ENCODE measurements around the gene BRD4.
A peak's percentile ranks its signal among the peaks of the same experiment; 100 is the strongest.

The BRD4 gene

GRCh38 chr19:15263361-15263985 lies 68.9 kb downstream of the BRD4 start:
- intact Hi-C loops (cut with DNase I; ENCODE audit: low total_unique reads) = loop anchor here (10.0 kb wide), 1 partner anchor 71 kb away; the partner anchor contains the start of gene BRD4
- Histone ChIP-seq H3K4me3 (no peak overlapping the region), H3K27me3 (no peaks in the 10 kb centered on the region), H3K36me3 (peaks cover 54 to 93% (median 79%) of the 10 kb centered on the region in 3 donors), H3K27ac (peak overlapping the region; percentile 67 to 79), H3K4me1 (peaks cover 13 to 56% (median 49%) of the 10 kb centered on the region in 4 donors), H3K9me3 (no peaks in the 10 kb centered on the region)
- TF ChIP-seq CTCF (IDR thresholded peaks at IDR 0.05) = no peak
- no peak for DNase-seq

GRCh38 chr19:15262011-15262410 lies 70.3 kb downstream of the BRD4 start:
- H3K4me3 ChIP-seq = no peak overlapping the region
- no peaks in the 10 kb centered on the region for H3K9me3 ChIP-seq
- peak overlapping the region; percentile 5 to 50 for H3K27ac ChIP-seq
- no peak for TF ChIP-seq CTCF (IDR thresholded peaks at IDR 0.05)
- peaks cover 65 to 95% (median 82%) of the 10 kb centered on the region in 3 donors for H3K36me3 ChIP-seq
- intact Hi-C loops (cut with DNase I; ENCODE audit: low total_unique reads) = loop anchor here (10.0 kb wide), 1 partner anchor 73 kb away; the partner anchor contains the start of gene BRD4
- peaks cover 13 to 41% (median 36%) of the 10 kb centered on the region in 4 donors for H3K4me1 ChIP-seq
- no peaks in the 10 kb centered on the region for H3K27me3 ChIP-seq
- no peak for DNase-seq

DNA sequence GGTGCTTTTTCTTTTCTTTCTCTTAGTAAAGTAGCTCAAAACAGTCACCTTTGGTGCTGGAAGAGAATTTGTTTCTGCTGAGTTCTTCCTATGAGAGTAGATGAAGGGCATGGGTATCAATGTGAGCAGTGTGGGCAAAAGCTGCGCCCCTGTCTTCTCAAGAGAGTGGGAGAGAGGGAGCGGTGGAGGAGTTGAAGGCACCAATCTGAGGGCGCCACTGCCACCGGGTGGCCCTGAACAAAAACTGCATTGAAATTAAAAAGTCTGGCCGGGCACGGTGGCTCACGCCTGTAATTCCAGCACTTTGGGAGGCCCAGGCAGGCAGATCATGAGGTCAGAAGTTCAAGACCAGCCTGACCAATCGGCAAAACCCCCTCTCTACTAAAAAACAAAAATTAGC lies 71.4 kb downstream of the BRD4 start:
- Histone ChIP-seq H3K9me3 (no peaks in the 10 kb centered on the region), H3K4me3 (no peak overlapping the region), H3K27ac (peak overlapping the region; percentile 15 to 50), H3K4me1 (peaks cover 13 to 30% (median 26%) of the 10 kb centered on the region in 4 donors), H3K36me3 (peaks cover 76 to 96% (median 85%) of the 10 kb centered on the region in 3 donors), H3K27me3 (no peaks in the 10 kb centered on the region)
- intact Hi-C loops (cut with DNase I; ENCODE audit: low total_unique reads) = loop anchor here (10.0 kb wide), 1 partner anchor 74 kb away; the partner anchor contains the start of gene BRD4
- TF ChIP-seq CTCF (IDR thresholded peaks at IDR 0.05) = peak; percentile 23 to 26
- DNase-seq = no peak

- Histone ChIP-seq H3K36me3 (peaks cover 81 to 100% (median 89%) of the 10 kb centered on the region in 3 donors), H3K27ac (peak overlapping the region; percentile 15 to 50), H3K4me3 (no peak overlapping the region), H3K4me1 (peaks cover 6 to 20% (median 16%) of the 10 kb centered on the region in 4 donors), H3K9me3 (no peaks in the 10 kb centered on the region), H3K27me3 (no peaks in the 10 kb centered on the region)
- intact Hi-C loops (cut with DNase I; ENCODE audit: low total_unique reads) = loop anchor here (10.0 kb wide), 1 partner anchor 75 kb away; the partner anchor contains the start of gene BRD4
- DNase-seq = no peak
- TF ChIP-seq CTCF (IDR thresholded peaks at IDR 0.05) = no peak
Measured at GRCh38 chr19:15259907-15260306, 72.4 kb downstream of the BRD4 start.

GRCh38 chr19:15257782-15258181 lies 74.6 kb downstream of the BRD4 start:
- peaks cover 80 to 100% (median 89%) of the 10 kb centered on the region in 3 donors for H3K36me3 ChIP-seq

More at GRCh38 chr19:15257782-15258181, 74.6 kb downstream of the BRD4 start:
- no peaks in the 10 kb centered on the region for H3K9me3 ChIP-seq
- no peak for TF ChIP-seq CTCF (IDR thresholded peaks at IDR 0.05)
- no peaks in the 10 kb centered on the region for H3K27me3 ChIP-seq
- H3K4me3 ChIP-seq = no peak overlapping the region
- DNase-seq = no peak
- intact Hi-C loops (cut with DNase I; ENCODE audit: low total_unique reads) = no loop called here
- H3K27ac ChIP-seq = peak overlapping the region; percentile 15 to 36
- peaks cover 0 to 22% (median 17%) of the 10 kb centered on the region in 4 donors for H3K4me1 ChIP-seq
